WTC11 (cell line): Measurements from ENCODE around the gene RDH8. TPM values are rescaled to one million over a fixed set of nuclear protein-coding genes. Genes with fewer than 3 reads are reported as not detected.

Experiments
- ATAC-seq: fragments of 200-7000 bp; cut with Tn5 transposase; 2 replicates; pipeline ENCODE4 v1.10.0; 2021; ENCODE audit warnings: mild to moderate bottlenecking, moderate library complexity
- CTCF ChIA-PET: fragments of 300-600 bp; sonication (Branson Sonifier 250); formaldehyde crosslinking; loops from one replicate; lab custom pipeline; 2021; ENCODE audit warnings: antibody characterized with exemption; lab: Charles Lee
- POLR2A ChIA-PET: fragments of 350-600 bp; sonication (Branson Sonifier 250); formaldehyde crosslinking; loops from one replicate; lab custom pipeline; 2021; ENCODE audit warnings: antibody characterized with exemption; lab: Charles Lee
- DNase-seq: peaks from one replicate; pipeline ENCODE4 v3.0.0; 2021; ENCODE audit warnings: low spot score
- H3K27ac Mint-ChIP-seq: 2 replicates; pipeline ENCODE4 v1.8.0; 2021; ENCODE audit warnings: mixed read lengths
- H3K27me3 Mint-ChIP-seq: 2 replicates; pipeline ENCODE4 v1.8.0; 2021; ENCODE audit warnings: low read depth, mild to moderate bottlenecking, moderate library complexity, mixed read lengths
- H3K36me3 Mint-ChIP-seq: 2 replicates; pipeline ENCODE4 v1.8.0; 2021; ENCODE audit warnings: mixed read lengths
- H3K4me1 Mint-ChIP-seq: 2 replicates; pipeline ENCODE4 v1.8.0; 2022; ENCODE audit warnings: mixed read lengths
- H3K4me3 Mint-ChIP-seq: 2 replicates; pipeline ENCODE4 v1.8.0; 2021; ENCODE audit warnings: mild to moderate bottlenecking, moderate library complexity, mixed read lengths
- H3K9me3 Mint-ChIP-seq: 2 replicates; pipeline ENCODE4 v1.8.0; 2021; ENCODE audit warnings: mixed read lengths
- ARID4B ChIP-seq: sonication (generic); formaldehyde crosslinking; IDR thresholded peaks from 2 replicates; pipeline ENCODE4 v1.8.0; 2023; ENCODE audit warnings: missing genetic modification reagents, mild to moderate bottlenecking, borderline replicate concordance
- ATF6 ChIP-seq: sonication (generic); formaldehyde crosslinking; IDR thresholded peaks from 2 replicates; pipeline ENCODE4 v1.8.1; 2023; ENCODE audit warnings: mild to moderate bottlenecking, missing genetic modification reagents
- E2F5 ChIP-seq: sonication (generic); formaldehyde crosslinking; IDR thresholded peaks from 2 replicates; pipeline ENCODE4 v1.8.1; 2022; ENCODE audit warnings: mild to moderate bottlenecking, moderate library complexity, missing genetic modification reagents
- EMX1 ChIP-seq: fragments of 250-450 bp; sonication (Bioruptor Pico); IDR thresholded peaks from 2 replicates; pipeline ENCODE4 v1.8.0; 2021; ENCODE audit warnings: mild to moderate bottlenecking
- ERG ChIP-seq: fragments of 250-450 bp; sonication (Bioruptor Pico); IDR thresholded peaks from 2 replicates; pipeline ENCODE4 v1.8.0; 2021; ENCODE audit warnings: mild to moderate bottlenecking
- FOXK1 ChIP-seq: sonication (generic); formaldehyde crosslinking; IDR thresholded peaks from 2 replicates; pipeline ENCODE4 v1.8.0; 2022; ENCODE audit warnings: mild to moderate bottlenecking, moderate library complexity, missing genetic modification reagents
- FOXP1 ChIP-seq: sonication (generic); formaldehyde crosslinking; IDR thresholded peaks from 2 replicates; pipeline ENCODE4 v1.8.0; 2022; ENCODE audit warnings: missing genetic modification reagents, mild to moderate bottlenecking, moderate library complexity, borderline replicate concordance
- SMAD3 ChIP-seq: sonication (generic); formaldehyde crosslinking; IDR thresholded peaks from 2 replicates; pipeline ENCODE4 v1.8.0; 2022; ENCODE audit warnings: missing genetic modification reagents, mild to moderate bottlenecking, borderline replicate concordance
- TCF7 ChIP-seq: sonication (generic); formaldehyde crosslinking; IDR thresholded peaks from 2 replicates; pipeline ENCODE4 v1.8.0; 2022; ENCODE audit warnings: mild to moderate bottlenecking, low read depth, missing genetic modification reagents, moderate library complexity
- ZBTB21 ChIP-seq: sonication (generic); formaldehyde crosslinking; IDR thresholded peaks from 2 replicates; pipeline ENCODE4 v1.8.1; 2023; ENCODE audit warnings: mild to moderate bottlenecking, missing genetic modification reagents, borderline replicate concordance
- ZMAT4 ChIP-seq: fragments of 250-450 bp; sonication (Bioruptor Pico); IDR thresholded peaks from 2 replicates; pipeline ENCODE4 v1.9.0; 2021; ENCODE audit warnings: mild to moderate bottlenecking
- ZNF121 ChIP-seq: sonication (generic); formaldehyde crosslinking; IDR thresholded peaks from 2 replicates; pipeline ENCODE4 v1.8.0; 2023; ENCODE audit warnings: missing genetic modification reagents
- ZNF219 ChIP-seq: sonication (generic); formaldehyde crosslinking; IDR thresholded peaks from 2 replicates; pipeline ENCODE4 v1.8.0; 2023; ENCODE audit warnings: missing genetic modification reagents, mild to moderate bottlenecking, borderline replicate concordance
- ZNF263 ChIP-seq: sonication (generic); formaldehyde crosslinking; IDR thresholded peaks from 2 replicates; pipeline ENCODE4 v1.8.1; 2022; ENCODE audit warnings: low read depth, mild to moderate bottlenecking, moderate library complexity, missing genetic modification reagents
- ZNF317 ChIP-seq: sonication (generic); formaldehyde crosslinking; IDR thresholded peaks from 2 replicates; pipeline ENCODE4 v1.8.1; 2023; ENCODE audit warnings: low read depth, mild to moderate bottlenecking, moderate library complexity, missing genetic modification reagents, borderline replicate concordance
- ZNF396 ChIP-seq: fragments of 250-450 bp; sonication (Bioruptor Pico); IDR thresholded peaks from 2 replicates; pipeline ENCODE4 v1.8.0; 2021; ENCODE audit warnings: mild to moderate bottlenecking, moderate library complexity, borderline replicate concordance
- total RNA-seq: library from RNA; stranded (reverse); gene quantifications from 3 replicates; pipeline ENCODE4 v1.2.3, GENCODE V29; 2021

RDH8 gene
- total RNA-seq, 1 experiment from 2014 or later: not detected

GRCh38 chr19:10011974-10012373, 1.3 kb upstream of the RDH8 start:
- CTCF ChIA-PET: interaction anchor here (0.7 to 7.8 kb wide), 3 partner anchors 9 to 15 kb away, joined by 3 to 66 read pairs (median 20); no protein-coding TSS in a partner anchor
- DNase-seq (no peak), ATAC-seq (no peak)
- no peak overlapping the region for H3K27ac Mint-ChIP-seq
- H3K4me3 Mint-ChIP-seq: no peak overlapping the region
- POLR2A ChIA-PET: no interaction called here
- TF ChIP-seq ZMAT4 (CRISPR knock-in tag) (no peak), ZBTB21 (CRISPR knock-in tag) (no peak), ERG (CRISPR knock-in tag) (no peak), SMAD3 (CRISPR knock-in tag) (no peak), TCF7 (CRISPR knock-in tag) (no peak), ATF6 (CRISPR knock-in tag) (no peak), EMX1 (CRISPR knock-in tag) (no peak), FOXP1 (CRISPR knock-in tag) (no peak)
- H3K27me3 Mint-ChIP-seq: peaks cover 58% of the 10 kb centered on the region
- H3K4me1 Mint-ChIP-seq: peaks cover 10% of the 10 kb centered on the region
- H3K9me3 Mint-ChIP-seq: no peaks in the 10 kb centered on the region
- H3K36me3 Mint-ChIP-seq: no peaks in the 10 kb centered on the region

GRCh38 chr19:10013834-10014618, 743 bp downstream of the RDH8 start:
- POLR2A ChIA-PET: no interaction called here
- Mint-ChIP-seq H3K4me1 (peaks cover 5% of the 10 kb centered on the region), H3K9me3 (no peaks in the 10 kb centered on the region), H3K36me3 (no peaks in the 10 kb centered on the region), H3K27me3 (peaks cover 47% of the 10 kb centered on the region), H3K27ac (no peak overlapping the region), H3K4me3 (no peak overlapping the region)
- DNase-seq: no peak
- CTCF ChIA-PET: interaction anchor here (1.3 to 7.8 kb wide), 2 partner anchors 13 kb away, joined by 7 to 66 read pairs; no protein-coding TSS in a partner anchor
- ATAC-seq: no peak
- TF ChIP-seq ZNF121 (CRISPR knock-in tag) (no peak), ARID4B (CRISPR knock-in tag) (no peak), ZNF219 (CRISPR knock-in tag) (no peak), FOXK1 (CRISPR knock-in tag) (no peak), ZNF263 (no peak)

- CTCF ChIA-PET: interaction anchor here (1.2 kb wide), 1 partner anchor 9 kb away, joined by 7 read pairs; no protein-coding TSS in a partner anchor
- peaks cover 13% of the 10 kb centered on the region for H3K27me3 Mint-ChIP-seq
- POLR2A ChIA-PET: no interaction called here
- TF ChIP-seq ZNF317 (CRISPR knock-in tag): no peak
- no peak for TF ChIP-seq ZNF396 (CRISPR knock-in tag)
- no peak for TF ChIP-seq E2F5
- DNase-seq (no peak), ATAC-seq (no peak)
- no peaks in the 10 kb centered on the region for H3K9me3 Mint-ChIP-seq
- H3K4me3 Mint-ChIP-seq: no peak overlapping the region
- H3K4me1 Mint-ChIP-seq: no peaks in the 10 kb centered on the region
- no peak overlapping the region for H3K27ac Mint-ChIP-seq
- H3K36me3 Mint-ChIP-seq: no peaks in the 10 kb centered on the region
These were observed 5.0 kb downstream of the RDH8 start for GRCh38 chr19:10018263-10018662.
